Panc1 (cell line): ENCODE data around the gene PLCB4. TPM values are rescaled to one million over a fixed set of nuclear protein-coding genes. Genes with fewer than 3 reads are reported as not detected.

ENCODE experiments used
- ATAC-seq: fragments of 200-7000 bp; cut with Tn5 transposase; 2 replicates; pipeline ENCODE4 v1.9.1; 2020; ENCODE audit warnings: mild to moderate bottlenecking, moderate library complexity
- BruUV-seq: library from RNA; stranded (reverse); fragments of 400-500 nt; replicated peaks from 2 replicates; lab custom pipeline; 2021; lab: Mats Ljungman, UMichigan
- CTCF ChIA-PET: fragments of 300-600 bp; sonication (Branson Sonifier 250); formaldehyde crosslinking; loops from one replicate; lab custom pipeline; 2022; ENCODE audit warnings: antibody characterized with exemption; lab: Charles Lee
- POLR2A ChIA-PET: fragments of 300-600 bp; sonication (Branson Sonifier 250); formaldehyde crosslinking; loops from one replicate; lab custom pipeline; 2022; ENCODE audit warnings: antibody characterized with exemption; lab: Charles Lee
- DNase-seq: peaks from one replicate; pipeline ENCODE4 v3.0.0-alpha.2; 2010; ENCODE audit warnings: low read depth, low spot score
- H3K27ac ChIP-seq: 2 replicates; pipeline ENCODE4 v1.5.1; 2011; ENCODE audit warnings: mild to moderate bottlenecking, low read length, inconsistent platforms
- H3K27me3 ChIP-seq: fragments of 200-500 bp; sonication (Bioruptor generic); 2 replicates; pipeline ENCODE4 v1.6.0; 2014; ENCODE audit warnings: low read length, inconsistent platforms; ENCODE audit not compliant: control insufficient read depth, insufficient read depth
- H3K36me3 ChIP-seq: fragments of 200-500 bp; sonication (Bioruptor generic); 2 replicates; pipeline ENCODE4 v1.5.1; 2014; ENCODE audit warnings: inconsistent platforms, mild to moderate bottlenecking, low read length, moderate library complexity; ENCODE audit not compliant: control insufficient read depth, insufficient read depth
- H3K4me1 ChIP-seq: 2 replicates; pipeline ENCODE4 v1.5.1; 2011; ENCODE audit warnings: inconsistent platforms, mild to moderate bottlenecking, low read length, moderate library complexity; ENCODE audit not compliant: control insufficient read depth, insufficient read depth
- H3K4me3 ChIP-seq, 2 experiments: 2 replicates each; pipeline ENCODE4 v1.5.1; 2011 to 2012; ENCODE audit warnings: low read depth in 2 of 2, low read length in 2 of 2, mild to moderate bottlenecking in 2 of 2, inconsistent platforms in 1 of 2, moderate library complexity in 1 of 2
- H3K9me3 ChIP-seq: fragments of 200-500 bp; sonication (Bioruptor generic); 2 replicates; pipeline ENCODE4 v1.5.1; 2014; ENCODE audit warnings: low read depth, mild to moderate bottlenecking, inconsistent platforms, low read length, moderate library complexity; ENCODE audit not compliant: control insufficient read depth, insufficient read depth
- CTCF ChIP-seq: fragments of 450-650 bp; IDR thresholded peaks from 2 replicates; pipeline ENCODE4 v1.5.1; 2017; ENCODE audit warnings: mild to moderate bottlenecking
- POLR2AphosphoS5 ChIP-seq: IDR thresholded peaks from 2 replicates; pipeline ENCODE4 v1.6.1; 2012; ENCODE audit warnings: mild to moderate bottlenecking, low read depth, low read length, moderate library complexity
- REST ChIP-seq, 2 experiments: IDR thresholded peaks; 2 replicates each; pipeline ENCODE4 v1.6.1; 2011 to 2012; ENCODE audit warnings: low read depth in 2 of 2, control low read depth in 1 of 2, low read length in 1 of 2, mild to moderate bottlenecking in 1 of 2, moderate library complexity in 1 of 2; ENCODE audit not compliant: insufficient read depth in 1 of 2
- SIN3A ChIP-seq: IDR thresholded peaks from 2 replicates; pipeline ENCODE4 v1.6.1; 2012; ENCODE audit warnings: low read depth, mild to moderate bottlenecking, low read length, moderate library complexity, borderline replicate concordance; ENCODE audit not compliant: insufficient read depth
- TCF7L2 ChIP-seq: IDR thresholded peaks from 2 replicates; pipeline ENCODE4 v1.6.1; 2011; ENCODE audit warnings: mild to moderate bottlenecking, low read depth, low read length, inconsistent platforms
- in situ Hi-C: cut with HindIII; loops from 2 replicates; pipeline ENCODE4 v1.10.0; 2016; ENCODE audit warnings: low sequenced_read_pairs, low pct_unique_long_range_greater_than_20kb
- intact Hi-C: fragments of 100-400 bp; cut with micrococcal nuclease; formaldehyde crosslinking; loops from one replicate; pipeline ENCODE4 v1.10.0; 2022; ENCODE audit not compliant: unreplicated experiment
- total RNA-seq: library from RNA; stranded (reverse); gene quantifications from one replicate; pipeline ENCODE4 v1.2.1, GENCODE V29; 2021; ENCODE audit not compliant: unreplicated experiment

The PLCB4 gene
- total RNA-seq, 1 experiment from 2014 or later, result 1.5 TPM

- no peak for DNase-seq
- H3K27me3 ChIP-seq, result no peaks in the 10 kb centered on the region
- ATAC-seq, result no peak
- H3K4me1 ChIP-seq, result no peaks in the 10 kb centered on the region
- no peak for TF ChIP-seq CTCF
- no peak for TF ChIP-seq REST (IDR thresholded peaks at IDR 0.05; ENCODE audit: insufficient read depth in 1 of 2, low read depth in 2 of 2, low read length in 1 of 2)
- TF ChIP-seq POLR2AphosphoS5, result no peak
- no peak for TF ChIP-seq SIN3A
- TF ChIP-seq TCF7L2, result no peak
- intact Hi-C loops, result loop anchor here (10.0 kb wide), 1 partner anchor 62 kb away; no protein-coding TSS in a partner anchor
- H3K9me3 ChIP-seq, result no peaks in the 10 kb centered on the region
- no peak overlapping the region for H3K4me3 ChIP-seq
- POLR2A ChIA-PET, result no interaction called here
- no peaks in the 10 kb centered on the region for H3K36me3 ChIP-seq
- in situ Hi-C loops, result no loop called here
- no TSS peak for BruUV-seq
- CTCF ChIA-PET, result no interaction called here
- no peak overlapping the region for H3K27ac ChIP-seq
Observed at GRCh38 chr20:9212735-9213134, 143.8 kb downstream of the PLCB4 start.

- intact Hi-C loops (loop anchor here (10.0 kb wide), 1 partner anchor 60 kb away; no protein-coding TSS in a partner anchor), in situ Hi-C loops (no loop called here)
- ChIA-PET POLR2A (no interaction called here), CTCF (no interaction called here)
- H3K4me3 ChIP-seq, result no peak overlapping the region
- TF ChIP-seq SIN3A, result no peak
- no peak for TF ChIP-seq TCF7L2
- no peak for TF ChIP-seq REST (IDR thresholded peaks at IDR 0.05; ENCODE audit: insufficient read depth in 1 of 2, low read depth in 2 of 2, low read length in 1 of 2)
- TF ChIP-seq CTCF, result no peak
- TF ChIP-seq POLR2AphosphoS5, result no peak
- no peaks in the 10 kb centered on the region for H3K36me3 ChIP-seq
- no peaks in the 10 kb centered on the region for H3K4me1 ChIP-seq
- no peak for ATAC-seq
- no peak for DNase-seq
- no peak overlapping the region for H3K27ac ChIP-seq
- no peaks in the 10 kb centered on the region for H3K9me3 ChIP-seq
- BruUV-seq, result no TSS peak
- no peaks in the 10 kb centered on the region for H3K27me3 ChIP-seq
Observed at GRCh38 chr20:9214685-9215084, 145.8 kb downstream of the PLCB4 start.
